H9 (cell line): ENCODE measurements around the gene HOXA1. TPM values are rescaled to one million over a fixed set of nuclear protein-coding genes. Genes with fewer than 3 reads are reported as not detected.

Experiments used
- DNase-seq: peaks from one replicate; pipeline ENCODE4 v3.0.0-alpha.2; 2017
- H2AFZ ChIP-seq: one replicate; pipeline ENCODE4 v1.6.1; 2013; ENCODE audit warnings: mild to moderate bottlenecking, low read length, control low read depth, moderate library complexity
- H2AK5ac ChIP-seq: 2 replicates; pipeline ENCODE4 v1.6.1; 2013; ENCODE audit warnings: low read length, control low read depth, mixed read lengths; ENCODE audit not compliant: insufficient read length
- H2BK120ac ChIP-seq: one replicate; pipeline ENCODE4 v1.6.1; 2013; ENCODE audit warnings: low read depth, mild to moderate bottlenecking, low read length, control low read depth, inconsistent platforms; ENCODE audit not compliant: poor library complexity, severe bottlenecking
- H2BK12ac ChIP-seq: 2 replicates; pipeline ENCODE4 v1.6.1; 2013; ENCODE audit warnings: low read length, control low read depth, mixed read lengths, low read depth; ENCODE audit not compliant: insufficient read length
- H2BK15ac ChIP-seq: 2 replicates; pipeline ENCODE4 v1.6.1; 2013; ENCODE audit warnings: low read depth, low read length, control low read depth
- H2BK20ac ChIP-seq: one replicate; pipeline ENCODE4 v1.6.1; 2013; ENCODE audit warnings: low read depth, mild to moderate bottlenecking, low read length, control low read depth, inconsistent platforms; ENCODE audit not compliant: poor library complexity, severe bottlenecking
- H2BK5ac ChIP-seq: 2 replicates; pipeline ENCODE4 v1.6.1; 2013; ENCODE audit warnings: low read length, control low read depth, mixed read lengths; ENCODE audit not compliant: insufficient read length
- H3K14ac ChIP-seq: 2 replicates; pipeline ENCODE4 v1.6.1; 2013; ENCODE audit warnings: low read length, control low read depth; ENCODE audit not compliant: insufficient read depth
- H3K18ac ChIP-seq: 2 replicates; pipeline ENCODE4 v1.6.1; 2013; ENCODE audit warnings: low read depth, mild to moderate bottlenecking, mixed read lengths, low read length, control low read depth; ENCODE audit not compliant: insufficient read length
- H3K23ac ChIP-seq: 2 replicates; pipeline ENCODE4 v1.6.1; 2013; ENCODE audit warnings: low read length, control low read depth, mixed read lengths, low read depth; ENCODE audit not compliant: insufficient read length
- H3K23me2 ChIP-seq: 2 replicates; pipeline ENCODE4 v1.6.1; 2013; ENCODE audit warnings: low read depth, mild to moderate bottlenecking, mixed read lengths, low read length, control low read depth; ENCODE audit not compliant: insufficient read length, poor library complexity, severe bottlenecking
- H3K27ac ChIP-seq: 2 replicates; pipeline ENCODE4 v1.5.1; 2013; ENCODE audit warnings: low read length, control low read depth, mixed read lengths, low read depth; ENCODE audit not compliant: insufficient read length
- H3K27me3 ChIP-seq: 2 replicates; pipeline ENCODE4 v1.6.1; 2013; ENCODE audit warnings: low read length, control low read depth, inconsistent platforms; ENCODE audit not compliant: insufficient read depth
- H3K4ac ChIP-seq: 2 replicates; pipeline ENCODE4 v1.6.1; 2013; ENCODE audit warnings: low read depth, mild to moderate bottlenecking, control low read depth, inconsistent platforms, low read length, moderate library complexity
- H3K4me1 ChIP-seq: 2 replicates; pipeline ENCODE4 v1.6.1; 2013; ENCODE audit warnings: low read length, control low read depth, inconsistent platforms; ENCODE audit not compliant: insufficient read depth
- H3K4me2 ChIP-seq: 2 replicates; pipeline ENCODE4 v1.6.1; 2013; ENCODE audit warnings: low read length, control low read depth, mixed read lengths; ENCODE audit not compliant: insufficient read length, insufficient read depth
- H3K56ac ChIP-seq: 2 replicates; pipeline ENCODE4 v1.6.1; 2013; ENCODE audit warnings: low read depth, mild to moderate bottlenecking, mixed read lengths, low read length, control low read depth; ENCODE audit not compliant: insufficient read length
- H3K79me1 ChIP-seq: 2 replicates; pipeline ENCODE4 v1.6.1; 2013; ENCODE audit warnings: low read depth, mild to moderate bottlenecking, moderate library complexity, low read length, control low read depth, inconsistent platforms; ENCODE audit not compliant: insufficient read depth, poor library complexity, severe bottlenecking
- H3K79me2 ChIP-seq: 2 replicates; pipeline ENCODE4 v1.6.1; 2013; ENCODE audit warnings: low read length, control low read depth, inconsistent platforms; ENCODE audit not compliant: insufficient read depth
- H3K9ac ChIP-seq: 2 replicates; pipeline ENCODE4 v1.6.1; 2013; ENCODE audit warnings: low read length, control low read depth, mixed read lengths; ENCODE audit not compliant: insufficient read length; ENCODE audit errors: extremely low read depth
- H3K9me3 ChIP-seq: one replicate; pipeline ENCODE4 v1.6.1; 2013; ENCODE audit warnings: low read depth, low read length, inconsistent platforms; ENCODE audit not compliant: control insufficient read depth
- H3T11ph ChIP-seq: one replicate; pipeline ENCODE4 v1.6.1; 2013; ENCODE audit warnings: mild to moderate bottlenecking, low read length, control low read depth, inconsistent platforms
- H4K20me1 ChIP-seq: one replicate; pipeline ENCODE4 v1.6.1; 2013; ENCODE audit not compliant: control insufficient read depth, insufficient read length, insufficient read depth
- H4K5ac ChIP-seq: 2 replicates; pipeline ENCODE4 v1.6.1; 2013; ENCODE audit warnings: low read depth, mild to moderate bottlenecking, mixed read lengths, low read length, control low read depth; ENCODE audit not compliant: insufficient read length
- H4K8ac ChIP-seq: replicated peaks from 2 replicates; pipeline ENCODE4 v1.6.1; 2013; ENCODE audit warnings: low read length, control low read depth, mixed read lengths, low read depth; ENCODE audit not compliant: insufficient read length
- H4K91ac ChIP-seq: 2 replicates; pipeline ENCODE4 v1.6.1; 2013; ENCODE audit warnings: low read depth, mild to moderate bottlenecking, moderate library complexity, mixed read lengths, low read length, control low read depth; ENCODE audit not compliant: insufficient read length
- H3K27ac Mint-ChIP-seq, 3 experiments: 2 replicates in 2 of 3; 3 replicates in 1 of 3; pipeline ENCODE4 v1.8.0; 2020 to 2021; ENCODE audit warnings: mixed read lengths in 3 of 3, mild to moderate bottlenecking in 1 of 3, moderate library complexity in 1 of 3
- H3K27me3 Mint-ChIP-seq: 2 replicates; pipeline ENCODE4 v1.8.0; 2021; ENCODE audit warnings: low read depth, mild to moderate bottlenecking, moderate library complexity, mixed read lengths
- H3K36me3 Mint-ChIP-seq, 3 experiments: 2 replicates in 2 of 3; 3 replicates in 1 of 3; pipeline ENCODE4 v1.8.0; 2020 to 2021; ENCODE audit warnings: low read depth in 3 of 3, mixed read lengths in 3 of 3; ENCODE audit not compliant: insufficient read depth in 1 of 3
- H3K4me1 Mint-ChIP-seq, 2 experiments: 2 replicates each; pipeline ENCODE4 v1.8.0; 2020; ENCODE audit warnings: mixed read lengths in 2 of 2
- H3K4me3 Mint-ChIP-seq, 2 experiments: 2 replicates in 1 of 2; 3 replicates in 1 of 2; pipeline ENCODE4 v1.8.0; 2020 to 2021; ENCODE audit warnings: mild to moderate bottlenecking in 2 of 2, mixed read lengths in 2 of 2, moderate library complexity in 1 of 2
- H3K9me3 Mint-ChIP-seq, 2 experiments: 2 replicates in 1 of 2; 3 replicates in 1 of 2; pipeline ENCODE4 v1.8.0; 2020; ENCODE audit warnings: mild to moderate bottlenecking in 2 of 2, mixed read lengths in 2 of 2, moderate library complexity in 1 of 2
- CTCF ChIP-seq: fragments of 200-600 bp; sonication (generic); conservative IDR thresholded peaks from 3 replicates; pipeline ENCODE4 v1.8.0; 2021; ENCODE audit warnings: antibody characterized with exemption, mild to moderate bottlenecking
- WGBS: extraction: QIAGEN DNeasy Blood & Tissue Kit; methylation state at CpG from one replicate; pipeline ENCODE4 v1.1.7; 2013; ENCODE audit warnings: missing lambda C conversion rate, low lambda C conversion rate, mixed read lengths; ENCODE audit not compliant: insufficient read length; ENCODE audit errors: extremely low coverage; 5-methylcytosine and 5-hydroxymethylcytosine counted together
- total RNA-seq: library from RNA; stranded (reverse); gene quantifications from 2 replicates; pipeline ENCODE4 v1.2.1, GENCODE V29; 2021

The HOXA1 gene
- total RNA-seq, 1 experiment from 2014 or later, result not detected

DNA sequence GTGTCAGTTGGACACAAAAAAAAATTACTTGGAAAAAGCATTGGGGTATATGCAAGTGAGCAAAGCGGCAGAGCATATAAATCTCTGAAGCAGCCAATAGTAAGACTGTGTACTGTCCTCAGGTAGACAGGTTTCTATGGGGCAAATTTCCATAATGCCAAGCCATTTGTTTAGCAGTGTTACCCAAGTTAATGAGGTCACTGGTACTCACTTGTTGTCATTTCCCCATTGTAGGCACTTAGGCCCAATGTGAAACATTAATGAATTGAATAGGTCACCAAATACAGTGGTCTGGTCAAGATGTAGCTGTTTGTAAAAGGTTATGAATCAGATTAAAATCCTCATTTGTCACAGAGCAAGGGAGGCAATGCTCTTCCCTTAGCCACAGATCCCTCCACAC lies 27.5 kb downstream of the HOXA1 start:
- H2BK20ac ChIP-seq, result no peak overlapping the region
- WGBS, result no CpG with 5 or more reads among the region's 1 CpG
- H3K4me1 Mint-ChIP-seq, result no peaks in the 10 kb centered on the region

More for the DNA sequence above, 27.5 kb downstream of the HOXA1 start:
- H2BK12ac ChIP-seq, result no peak overlapping the region
- H3K4me1 ChIP-seq, result no peaks in the 10 kb centered on the region
- H3K23ac ChIP-seq, result no peak overlapping the region
- no peaks in the 10 kb centered on the region for H3K9me3 Mint-ChIP-seq
- no peak overlapping the region for H3K56ac ChIP-seq
- no peaks in the 10 kb centered on the region for H3K79me1 ChIP-seq
- TF ChIP-seq CTCF, result no peak
- H3K4me3 Mint-ChIP-seq, result no peak overlapping the region
- no peak overlapping the region for H3K9ac ChIP-seq
- no peak overlapping the region for H2AFZ ChIP-seq
- no peak overlapping the region for H2BK15ac ChIP-seq
- no peaks in the 10 kb centered on the region for H3K79me2 ChIP-seq
- no peaks in the 10 kb centered on the region for H3K27me3 ChIP-seq
- H3K9me3 ChIP-seq, result no peaks in the 10 kb centered on the region
- no peak overlapping the region for H3K4me2 ChIP-seq
- no peaks in the 10 kb centered on the region for H3K23me2 ChIP-seq
- no peak overlapping the region for H3K18ac ChIP-seq
- DNase-seq, result no peak
- H2BK5ac ChIP-seq, result no peak overlapping the region
- H3T11ph ChIP-seq, result no peak overlapping the region
- no peak overlapping the region for H3K14ac ChIP-seq
- no peak overlapping the region for H2AK5ac ChIP-seq
- no peak overlapping the region for H3K27ac Mint-ChIP-seq
- no peak overlapping the region for H3K4ac ChIP-seq
- no peak overlapping the region for H4K5ac ChIP-seq
- H4K20me1 ChIP-seq, result no peaks in the 10 kb centered on the region
- H3K27me3 Mint-ChIP-seq, result peaks cover 23% of the 10 kb centered on the region
- H3K36me3 Mint-ChIP-seq, result no peaks in the 10 kb centered on the region
- H2BK120ac ChIP-seq, result no peak overlapping the region
- no peak overlapping the region for H4K91ac ChIP-seq
- H4K8ac ChIP-seq, result no peak overlapping the region
- no peak overlapping the region for H3K27ac ChIP-seq
